Cardiac fibroblast (primary cell): ENCODE results near the gene ATXN2.
A peak's percentile ranks its signal among the peaks of the same experiment; 100 is the strongest.

Source experiments
- DNase-seq, 2 donors: peaks; one replicate each; pipeline versions ENCODE4 v3.0.0 to v3.0.0-alpha.2; 2010; ENCODE audit warnings: low read depth in 2 of 2
- H3K4me3 ChIP-seq, 2 donors: replicated peaks in 1 of 2; 1 replicate in 1 of 2; 2 replicates in 1 of 2; pipeline ENCODE4 v1.5.1; 2011; ENCODE audit warnings: low read depth in 2 of 2, low read length in 2 of 2, mild to moderate bottlenecking in 2 of 2, moderate library complexity in 1 of 2
- CTCF ChIP-seq: IDR thresholded peaks from one replicate; pipeline ENCODE4 v1.5.1; 2011; ENCODE audit warnings: low read depth, mild to moderate bottlenecking, low read length, inconsistent platforms

Gene ATXN2

DNA sequence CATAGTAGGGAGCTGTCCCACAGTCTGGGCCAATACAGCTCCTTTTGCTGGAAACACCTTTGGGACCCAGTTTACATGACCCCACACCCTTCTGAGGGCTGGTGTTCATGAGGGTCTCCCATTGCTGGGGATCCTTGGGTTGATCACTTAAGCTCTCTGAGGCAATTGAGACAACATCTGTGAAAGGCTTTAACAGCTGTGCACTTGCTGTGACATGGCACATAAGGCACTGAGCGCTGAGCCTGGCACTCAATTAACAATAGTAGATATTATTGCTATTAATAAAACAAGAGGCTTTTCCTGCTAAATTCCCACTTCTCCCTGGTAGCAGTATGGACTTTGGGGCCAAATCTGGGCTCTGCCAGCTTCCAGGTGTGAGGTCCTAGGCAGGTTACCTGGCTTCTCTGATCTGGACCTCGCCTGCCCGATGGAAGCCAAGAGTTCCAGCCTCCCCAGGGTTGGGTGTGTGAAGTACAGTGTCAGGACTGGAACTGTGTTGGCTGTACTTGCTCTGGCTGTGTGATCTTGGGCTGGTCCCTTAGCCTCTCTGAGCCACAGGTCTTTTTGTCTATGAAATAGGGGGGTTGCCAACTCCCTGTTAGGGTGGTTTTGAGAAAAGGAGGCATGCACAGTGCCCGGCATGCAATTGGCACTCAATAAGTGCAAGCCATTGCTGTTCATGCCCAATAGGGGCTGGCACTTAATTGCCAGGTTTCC, 190.3 kb downstream of the ATXN2 start:
- TF ChIP-seq CTCF, result no peak
- no peak for DNase-seq
- peak overlapping the region in 1 of 2 donors; percentile 76 for H3K4me3 ChIP-seq

DNA sequence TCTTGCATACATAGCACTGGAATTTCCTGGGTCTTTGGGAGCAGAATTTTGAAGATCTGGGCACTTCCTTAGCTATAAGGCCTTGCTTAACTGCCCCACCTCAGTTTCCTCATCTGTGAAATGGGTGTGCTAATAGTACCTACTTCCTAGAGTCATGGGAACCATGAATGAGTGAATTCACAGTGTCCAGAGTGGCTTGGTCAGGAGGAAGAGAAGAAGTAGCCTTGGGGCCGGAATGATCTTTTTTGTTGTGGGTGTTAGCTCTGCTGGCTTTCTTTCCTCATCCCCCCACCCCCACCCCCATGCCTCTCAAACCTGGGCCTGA, 191.0 kb downstream of the ATXN2 start:
- TF ChIP-seq CTCF, result no peak
- DNase-seq, result peak in 1 of 2 donors; percentile 45
- H3K4me3 ChIP-seq, result peak overlapping the region; percentile 76 to 97

DNA sequence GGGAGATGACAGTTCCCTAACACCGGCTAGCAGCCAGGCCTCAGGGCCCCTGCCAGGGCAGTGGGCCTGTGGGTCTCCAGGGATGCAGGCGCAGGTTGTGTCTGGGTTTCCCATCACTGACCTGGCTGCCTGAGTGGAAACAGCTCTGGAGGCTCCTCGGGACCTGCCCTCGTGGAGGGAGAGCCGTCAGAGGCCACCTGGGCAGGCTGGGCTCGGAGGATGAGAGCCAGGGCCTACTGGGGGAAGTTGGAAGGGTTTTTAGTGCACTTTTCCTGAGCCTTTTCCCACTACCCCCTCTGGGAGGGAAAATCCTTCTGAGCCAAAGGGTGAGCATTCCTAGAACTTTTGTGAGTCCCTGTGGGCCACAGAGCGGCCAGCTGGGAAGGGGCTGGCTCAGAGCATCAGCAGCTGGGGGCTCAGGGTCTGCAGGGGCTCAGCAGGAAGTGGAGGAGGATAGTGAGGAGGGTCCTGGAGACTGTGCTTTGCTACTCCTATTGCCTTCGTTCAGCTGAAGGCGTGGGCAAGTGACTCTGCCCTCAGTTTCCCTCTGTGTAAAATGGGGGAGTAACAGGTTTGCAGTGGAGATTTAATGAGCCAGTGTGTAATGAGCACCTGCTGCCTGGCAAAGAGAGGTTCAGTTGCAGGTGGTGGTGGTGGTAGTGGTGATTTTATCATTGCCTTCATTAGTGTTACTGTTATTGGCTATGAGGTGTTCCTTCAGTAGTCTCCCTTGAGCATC, 191.6 kb downstream of the ATXN2 start:
- TF ChIP-seq CTCF, result no peak
- H3K4me3 ChIP-seq, result peak overlapping the region; percentile 76 to 97
- DNase-seq, result peak in 1 of 2 donors; percentile 36

DNA sequence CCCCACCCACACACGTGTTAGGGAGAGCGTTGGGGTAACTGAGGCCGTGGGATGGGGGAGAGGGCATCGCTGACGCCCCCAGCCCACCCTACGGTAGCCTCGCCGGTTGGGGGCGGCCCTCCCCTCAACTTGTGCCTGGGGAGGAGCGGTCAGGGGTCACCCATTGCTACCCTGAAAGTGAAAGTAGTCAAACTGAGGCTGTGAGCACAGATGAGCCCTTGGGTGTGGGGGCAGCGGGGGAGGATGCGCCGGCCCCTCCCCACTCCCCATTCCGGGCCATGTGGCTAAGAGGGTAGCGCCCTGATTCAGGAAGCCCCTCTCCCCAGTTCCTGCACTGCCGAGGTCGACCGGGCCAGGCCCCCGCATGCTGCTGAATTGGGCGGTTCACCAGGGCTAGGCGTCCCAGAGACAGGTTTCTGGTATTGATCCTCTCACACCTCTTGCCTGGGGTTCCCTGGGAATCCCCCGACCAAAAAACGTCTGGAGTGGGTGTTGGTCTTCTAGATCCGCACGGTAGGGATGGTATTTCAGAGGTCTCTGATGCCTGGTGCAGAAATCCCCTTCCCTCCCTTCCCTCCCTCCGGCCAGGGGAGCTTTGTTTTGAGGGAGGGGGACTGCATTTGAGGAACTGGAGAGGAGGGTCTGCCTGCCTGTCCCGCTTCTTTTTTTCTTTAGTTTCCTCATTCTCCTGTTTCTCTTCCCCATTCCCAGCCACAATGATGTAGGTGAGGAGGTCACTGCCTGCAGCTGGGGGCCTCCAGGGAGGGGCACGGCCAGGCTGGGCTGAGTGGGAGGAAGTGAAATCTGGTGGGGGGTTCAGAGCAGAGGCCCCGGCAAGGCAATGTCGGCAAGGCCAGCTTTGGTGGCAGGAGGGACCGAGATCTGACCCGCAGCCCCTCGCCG, 192.4 kb downstream of the ATXN2 start:
- DNase-seq, result no peak
- no peak for TF ChIP-seq CTCF
- peak overlapping the region; percentile 76 to 97 for H3K4me3 ChIP-seq

DNA sequence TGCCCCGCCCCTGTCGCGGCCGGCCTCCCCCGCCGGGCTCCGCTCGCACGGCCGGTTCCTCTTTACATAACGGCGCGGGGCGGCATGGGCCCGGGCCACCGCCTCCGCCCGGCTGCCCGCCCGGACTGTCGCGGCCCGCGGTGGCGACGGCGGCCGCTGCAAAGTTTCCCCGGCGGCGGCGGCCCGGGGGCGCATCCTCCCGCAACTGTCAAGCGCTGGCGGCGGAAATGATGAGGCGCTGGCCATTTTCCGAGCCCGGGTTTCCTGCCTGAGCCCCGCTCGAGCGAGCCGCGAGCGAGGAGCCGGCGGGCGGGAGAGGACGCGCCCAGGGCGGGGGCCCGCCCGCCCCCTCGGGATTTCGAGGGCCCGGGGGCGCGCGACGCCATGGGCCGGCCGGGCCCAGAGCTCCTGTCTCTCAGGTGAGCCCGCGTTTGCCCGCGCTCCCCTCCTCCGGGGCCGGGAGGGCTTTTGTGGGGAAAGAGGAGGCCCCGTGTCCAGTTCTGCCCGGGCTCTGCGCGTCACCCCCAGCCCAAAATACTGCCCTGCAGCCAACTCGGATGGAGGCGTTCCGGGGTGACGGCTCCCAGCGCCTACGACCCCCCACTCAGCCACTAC, 193.1 kb downstream of the ATXN2 start, which contains the start of gene SH2B3:
Gene SH2B3, plus strand, starts transcription at position 65 of the 615 bp plus-strand sequence. CDS start 12,223 bp downstream, outside the sequence.
- DNase-seq, result peak in 1 of 2 donors; percentile 61
- peak within 1 kb of the TSS; percentile 76 to 97 for H3K4me3 ChIP-seq
- TF ChIP-seq CTCF, result no peak
